GM08714 (cell line): Measurements from ENCODE around the gene LAMA1.
A peak's percentile ranks its signal among the peaks of the same experiment; 100 is the strongest.
"Not testable (repeated sequence)": the region's sequence is repeated elsewhere in the genome, so short reads cannot be mapped to it uniquely, and the experiment has no call there.

Experiments
- H3K4me3 ChIP-seq: fragments of 200-500 bp; sonication (Bioruptor generic); 2 replicates; pipeline ENCODE4 v1.5.1; 2014; ENCODE audit warnings: mild to moderate bottlenecking, low read length, inconsistent platforms
- ZNF274 ChIP-seq: IDR thresholded peaks from 2 replicates; pipeline ENCODE4 v1.6.1; 2012; ENCODE audit warnings: mild to moderate bottlenecking, low read depth, low read length

The LAMA1 gene, protein sequence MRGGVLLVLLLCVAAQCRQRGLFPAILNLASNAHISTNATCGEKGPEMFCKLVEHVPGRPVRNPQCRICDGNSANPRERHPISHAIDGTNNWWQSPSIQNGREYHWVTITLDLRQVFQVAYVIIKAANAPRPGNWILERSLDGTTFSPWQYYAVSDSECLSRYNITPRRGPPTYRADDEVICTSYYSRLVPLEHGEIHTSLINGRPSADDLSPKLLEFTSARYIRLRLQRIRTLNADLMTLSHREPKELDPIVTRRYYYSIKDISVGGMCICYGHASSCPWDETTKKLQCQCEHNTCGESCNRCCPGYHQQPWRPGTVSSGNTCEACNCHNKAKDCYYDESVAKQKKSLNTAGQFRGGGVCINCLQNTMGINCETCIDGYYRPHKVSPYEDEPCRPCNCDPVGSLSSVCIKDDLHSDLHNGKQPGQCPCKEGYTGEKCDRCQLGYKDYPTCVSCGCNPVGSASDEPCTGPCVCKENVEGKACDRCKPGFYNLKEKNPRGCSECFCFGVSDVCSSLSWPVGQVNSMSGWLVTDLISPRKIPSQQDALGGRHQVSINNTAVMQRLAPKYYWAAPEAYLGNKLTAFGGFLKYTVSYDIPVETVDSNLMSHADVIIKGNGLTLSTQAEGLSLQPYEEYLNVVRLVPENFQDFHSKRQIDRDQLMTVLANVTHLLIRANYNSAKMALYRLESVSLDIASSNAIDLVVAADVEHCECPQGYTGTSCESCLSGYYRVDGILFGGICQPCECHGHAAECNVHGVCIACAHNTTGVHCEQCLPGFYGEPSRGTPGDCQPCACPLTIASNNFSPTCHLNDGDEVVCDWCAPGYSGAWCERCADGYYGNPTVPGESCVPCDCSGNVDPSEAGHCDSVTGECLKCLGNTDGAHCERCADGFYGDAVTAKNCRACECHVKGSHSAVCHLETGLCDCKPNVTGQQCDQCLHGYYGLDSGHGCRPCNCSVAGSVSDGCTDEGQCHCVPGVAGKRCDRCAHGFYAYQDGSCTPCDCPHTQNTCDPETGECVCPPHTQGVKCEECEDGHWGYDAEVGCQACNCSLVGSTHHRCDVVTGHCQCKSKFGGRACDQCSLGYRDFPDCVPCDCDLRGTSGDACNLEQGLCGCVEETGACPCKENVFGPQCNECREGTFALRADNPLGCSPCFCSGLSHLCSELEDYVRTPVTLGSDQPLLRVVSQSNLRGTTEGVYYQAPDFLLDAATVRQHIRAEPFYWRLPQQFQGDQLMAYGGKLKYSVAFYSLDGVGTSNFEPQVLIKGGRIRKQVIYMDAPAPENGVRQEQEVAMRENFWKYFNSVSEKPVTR (N-terminal part only)

DNA sequence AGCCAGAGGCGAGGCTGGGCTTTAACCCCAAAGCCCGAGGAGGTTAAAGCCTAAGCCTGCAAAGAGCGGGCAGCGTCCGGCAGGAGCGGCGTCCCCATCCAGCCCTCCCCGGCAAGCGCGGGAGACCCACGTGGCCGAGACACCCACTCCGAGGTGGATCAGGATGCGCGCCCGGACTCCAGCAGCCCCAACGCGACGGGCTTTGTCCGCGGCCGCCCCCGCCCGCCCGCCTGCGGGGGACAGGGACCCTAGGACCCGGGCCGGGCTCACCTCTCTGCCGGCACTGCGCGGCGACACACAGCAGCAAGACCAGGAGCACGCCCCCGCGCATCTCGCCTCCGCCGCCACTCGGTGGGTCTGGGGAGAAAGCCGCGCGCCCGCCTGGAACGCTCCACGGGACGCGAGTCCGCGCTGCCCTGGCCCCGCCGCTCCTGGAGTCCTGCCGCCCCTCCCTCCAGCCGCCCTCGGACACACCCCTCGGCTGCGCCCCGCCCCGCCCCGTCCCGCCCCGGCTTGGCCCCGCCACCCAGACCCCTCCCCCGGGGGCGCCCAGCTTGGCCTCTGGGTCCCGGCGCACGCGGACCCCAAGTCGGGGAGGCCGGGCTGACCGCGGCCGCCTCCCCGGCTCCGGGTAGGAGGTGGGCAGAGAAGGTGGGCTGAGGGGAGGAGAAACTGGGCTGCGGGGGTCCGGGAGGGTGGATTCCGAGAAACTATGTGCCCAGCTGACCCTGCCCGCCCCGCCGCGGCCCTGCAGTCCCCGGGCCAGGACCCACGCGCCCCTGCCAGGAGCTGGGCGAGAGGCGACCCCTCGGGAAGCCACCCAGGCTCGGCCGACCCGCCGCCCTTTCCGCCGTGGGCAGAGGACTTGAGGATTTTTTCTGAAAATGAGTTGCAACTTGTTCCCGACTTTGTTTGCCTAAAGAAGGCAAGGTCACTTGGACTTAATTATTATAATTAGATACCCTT is at the start of gene LAMA1:
Gene LAMA1, minus strand, starts transcription at position 408 of the 966 bp plus-strand sequence. Its CDS starts 77 bp downstream, at position 331.
- no peak for TF ChIP-seq ZNF274
- H3K4me3 ChIP-seq, result peak within 1 kb of the TSS; percentile 52; the same call in 1 of the 2 replicates

DNA sequence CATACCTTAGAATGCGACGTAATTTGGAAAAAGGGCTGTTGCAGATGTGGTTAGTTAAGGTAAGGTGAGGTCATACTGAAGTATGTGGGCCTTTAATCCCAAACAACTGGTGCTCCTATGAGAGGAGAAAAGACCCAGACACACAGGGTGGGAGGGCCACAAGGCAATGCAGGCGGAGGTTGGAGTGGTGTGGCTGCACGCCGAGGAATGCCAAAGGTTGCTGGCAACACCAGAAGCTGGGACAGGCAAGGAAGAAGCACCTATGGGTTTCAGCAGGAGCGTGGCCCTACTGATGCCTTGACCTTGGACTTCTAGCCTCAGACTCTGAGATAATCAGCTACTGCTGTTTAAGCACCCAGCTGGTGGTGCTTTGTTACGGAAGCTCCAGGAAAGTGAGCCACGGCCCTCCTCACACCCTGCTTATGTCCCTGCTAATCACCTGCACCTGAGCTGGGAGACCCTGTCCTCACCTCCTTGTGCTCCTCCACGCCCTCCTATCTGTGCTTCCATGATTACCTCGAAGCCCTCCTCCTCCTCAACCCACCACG is 48.3 kb upstream of the LAMA1 start:
- no peak overlapping the region for H3K4me3 ChIP-seq
- TF ChIP-seq ZNF274, result no peak

DNA sequence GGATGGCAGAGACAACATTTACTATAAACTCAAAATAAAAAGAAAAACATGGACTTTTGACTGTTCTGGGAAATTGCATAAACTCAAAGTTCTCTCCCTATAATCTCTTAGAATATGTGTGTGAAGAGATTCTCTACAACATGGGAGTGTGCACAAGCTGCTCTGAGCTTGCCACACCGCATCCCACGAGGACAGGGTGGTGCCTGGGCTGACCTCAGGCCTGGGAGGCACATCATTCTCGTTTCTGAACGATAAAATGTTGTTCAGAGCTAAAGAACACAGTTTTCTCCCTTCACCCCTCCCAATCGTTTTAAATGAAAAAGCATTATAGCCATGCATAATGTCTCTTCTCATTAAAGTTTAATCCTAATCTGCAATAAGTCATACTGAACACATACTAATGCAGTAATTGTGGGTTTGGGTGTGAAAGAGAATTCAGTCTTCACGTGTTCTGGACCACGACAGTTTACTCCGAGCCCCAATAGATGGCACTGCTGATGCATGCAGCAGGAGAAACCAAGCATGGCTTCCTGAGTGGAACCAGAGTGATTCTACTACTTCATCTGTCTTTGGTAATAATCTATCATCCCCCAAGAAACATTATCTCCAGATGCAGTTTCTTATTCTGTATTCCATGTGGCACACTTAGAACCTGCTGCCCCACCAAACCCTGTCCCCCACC is 46.9 kb upstream of the LAMA1 start:
- no peak overlapping the region for H3K4me3 ChIP-seq
- TF ChIP-seq ZNF274, result no peak

GRCh38 chr18:7158216-7158615 is 40.6 kb upstream of the LAMA1 start:
- H3K4me3 ChIP-seq, result no peak overlapping the region

GRCh38 chr18:7157760-7158159 is 40.2 kb upstream of the LAMA1 start:
- TF ChIP-seq ZNF274, result no peak

More at GRCh38 chr18:7158216-7158615, 40.6 kb upstream of the LAMA1 start:
- no peak for TF ChIP-seq ZNF274

GRCh38 chr18:7155887-7156286 is 38.3 kb upstream of the LAMA1 start:
- no peak for TF ChIP-seq ZNF274
- H3K4me3 ChIP-seq, result no peak overlapping the region

More at GRCh38 chr18:7157760-7158159, 40.2 kb upstream of the LAMA1 start:
- no peak overlapping the region for H3K4me3 ChIP-seq

- no peak for TF ChIP-seq ZNF274
- H3K4me3 ChIP-seq, result no peak overlapping the region
Observed at GRCh38 chr18:7155092-7155491, 37.5 kb upstream of the LAMA1 start.

- H3K4me3 ChIP-seq, result no peak overlapping the region
- no peak for TF ChIP-seq ZNF274
Observed at GRCh38 chr18:7152440-7152839, 34.8 kb upstream of the LAMA1 start.

- no peak for TF ChIP-seq ZNF274
Observed at GRCh38 chr18:7147399-7147798, 29.8 kb upstream of the LAMA1 start.

GRCh38 chr18:7146067-7146466 is 28.5 kb upstream of the LAMA1 start:
- H3K4me3 ChIP-seq, result no peak overlapping the region
- TF ChIP-seq ZNF274, result no peak

More at GRCh38 chr18:7147399-7147798, 29.8 kb upstream of the LAMA1 start:
- H3K4me3 ChIP-seq, result no peak overlapping the region

DNA sequence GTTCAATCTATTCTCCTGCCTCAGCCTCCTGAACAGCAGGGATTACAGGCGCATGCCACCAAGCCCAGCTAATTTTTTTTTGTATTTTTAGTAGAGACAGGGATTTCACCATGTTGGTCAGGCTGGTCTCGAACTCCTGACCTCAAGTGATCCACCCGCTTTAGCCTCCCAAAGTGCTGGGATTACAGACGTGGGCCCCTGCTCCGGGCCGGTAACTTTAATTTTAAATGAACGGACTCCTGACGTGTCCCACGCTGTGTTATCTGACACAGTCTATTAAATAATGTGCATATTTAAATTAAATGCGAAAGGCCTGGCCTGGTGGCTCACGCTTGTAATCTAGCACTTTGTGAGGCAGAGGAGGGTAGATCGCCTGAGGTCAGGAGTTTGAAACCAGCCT is 27.3 kb upstream of the LAMA1 start:
- not testable (repeated sequence) for H3K4me3 ChIP-seq

GRCh38 chr18:7141287-7141686 is 23.7 kb upstream of the LAMA1 start:
- no peak for TF ChIP-seq ZNF274
- no peak overlapping the region for H3K4me3 ChIP-seq

- no peak overlapping the region for H3K4me3 ChIP-seq
- TF ChIP-seq ZNF274, result no peak
Observed at GRCh38 chr18:7139409-7139808, 21.8 kb upstream of the LAMA1 start.
